ENCODE measurements around the gene IDS. TPM values are rescaled to one million over a fixed set of nuclear protein-coding genes. Genes with fewer than 3 reads are reported as not detected.
"Not testable (repeated sequence)": the region's sequence is repeated elsewhere in the genome, so short reads cannot be mapped to it uniquely, and the experiment has no call there.

The IDS gene
- polyA plus RNA-seq (2012; ENCODE audit: insufficient read length, low read depth): 18.3 TPM

DNA sequence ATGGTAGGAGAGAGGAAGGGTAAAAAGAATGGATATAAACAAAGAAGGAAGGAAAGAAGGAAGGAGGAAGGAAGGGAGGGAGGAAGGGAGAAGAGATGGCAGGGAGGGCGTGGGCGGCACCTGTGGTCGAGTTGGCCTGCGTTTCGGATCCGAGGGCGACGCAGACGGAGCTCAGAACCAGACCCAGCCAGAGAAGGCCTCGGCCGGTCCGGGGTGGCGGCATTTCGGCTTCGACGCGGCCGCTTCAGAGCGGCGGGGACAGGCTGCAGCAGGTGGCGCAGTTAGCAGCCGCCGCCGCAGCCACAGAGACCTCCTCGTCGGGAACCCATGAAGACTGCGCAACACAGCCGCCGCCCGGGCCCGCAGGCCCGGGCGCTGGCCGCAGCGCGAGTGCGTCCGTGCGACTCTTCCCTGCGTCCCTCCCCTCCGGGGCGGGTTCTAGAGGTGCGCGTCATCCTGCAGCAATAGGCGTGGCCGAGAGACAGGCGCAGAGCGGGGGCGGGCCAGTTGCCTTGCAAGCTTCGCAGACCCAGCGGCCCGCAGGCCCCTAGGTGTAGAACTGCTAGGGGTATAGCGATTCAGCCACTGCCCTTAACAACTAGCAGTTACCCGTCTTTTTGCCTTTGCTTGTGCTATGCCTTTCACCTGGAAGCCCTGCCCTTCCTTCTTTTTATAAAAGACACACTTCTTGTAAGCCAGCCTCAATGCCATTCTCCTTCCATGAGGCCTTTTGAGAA is at the start of gene IDS:
TSS of gene IDS (minus strand) at position 392 of the 737 bp plus-strand sequence. CDS start at position 223, 169 bp downstream.
- TF ChIP-seq, protein P1, sequence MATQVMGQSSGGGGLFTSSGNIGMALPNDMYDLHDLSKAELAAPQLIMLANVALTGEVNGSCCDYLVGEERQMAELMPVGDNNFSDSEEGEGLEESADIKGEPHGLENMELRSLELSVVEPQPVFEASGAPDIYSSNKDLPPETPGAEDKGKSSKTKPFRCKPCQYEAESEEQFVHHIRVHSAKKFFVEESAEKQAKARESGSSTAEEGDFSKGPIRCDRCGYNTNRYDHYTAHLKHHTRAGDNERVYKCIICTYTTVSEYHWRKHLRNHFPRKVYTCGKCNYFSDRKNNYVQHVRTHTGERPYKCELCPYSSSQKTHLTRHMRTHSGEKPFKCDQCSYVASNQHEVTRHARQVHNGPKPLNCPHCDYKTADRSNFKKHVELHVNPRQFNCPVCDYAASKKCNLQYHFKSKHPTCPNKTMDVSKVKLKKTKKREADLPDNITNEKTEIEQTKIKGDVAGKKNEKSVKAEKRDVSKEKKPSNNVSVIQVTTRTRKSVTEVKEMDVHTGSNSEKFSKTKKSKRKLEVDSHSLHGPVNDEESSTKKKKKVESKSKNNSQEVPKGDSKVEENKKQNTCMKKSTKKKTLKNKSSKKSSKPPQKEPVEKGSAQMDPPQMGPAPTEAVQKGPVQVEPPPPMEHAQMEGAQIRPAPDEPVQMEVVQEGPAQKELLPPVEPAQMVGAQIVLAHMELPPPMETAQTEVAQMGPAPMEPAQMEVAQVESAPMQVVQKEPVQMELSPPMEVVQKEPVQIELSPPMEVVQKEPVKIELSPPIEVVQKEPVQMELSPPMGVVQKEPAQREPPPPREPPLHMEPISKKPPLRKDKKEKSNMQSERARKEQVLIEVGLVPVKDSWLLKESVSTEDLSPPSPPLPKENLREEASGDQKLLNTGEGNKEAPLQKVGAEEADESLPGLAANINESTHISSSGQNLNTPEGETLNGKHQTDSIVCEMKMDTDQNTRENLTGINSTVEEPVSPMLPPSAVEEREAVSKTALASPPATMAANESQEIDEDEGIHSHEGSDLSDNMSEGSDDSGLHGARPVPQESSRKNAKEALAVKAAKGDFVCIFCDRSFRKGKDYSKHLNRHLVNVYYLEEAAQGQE (IDR thresholded peaks at IDR 0.05; ENCODE audit: insufficient read depth in 1 of 2, low read depth in 2 of 2, low read length in 2 of 2): no peak
- TF ChIP-seq POLR2AphosphoS5 (IDR thresholded peaks at IDR 0.05; ENCODE audit: low read depth, low read length) (peak; percentile 72), FOXP2 (optimal IDR thresholded peaks at IDR 0.05; ENCODE audit: borderline replicate concordance, extremely low read depth, extremely low read length, insufficient read depth) (peak; percentile 60)

DNA sequence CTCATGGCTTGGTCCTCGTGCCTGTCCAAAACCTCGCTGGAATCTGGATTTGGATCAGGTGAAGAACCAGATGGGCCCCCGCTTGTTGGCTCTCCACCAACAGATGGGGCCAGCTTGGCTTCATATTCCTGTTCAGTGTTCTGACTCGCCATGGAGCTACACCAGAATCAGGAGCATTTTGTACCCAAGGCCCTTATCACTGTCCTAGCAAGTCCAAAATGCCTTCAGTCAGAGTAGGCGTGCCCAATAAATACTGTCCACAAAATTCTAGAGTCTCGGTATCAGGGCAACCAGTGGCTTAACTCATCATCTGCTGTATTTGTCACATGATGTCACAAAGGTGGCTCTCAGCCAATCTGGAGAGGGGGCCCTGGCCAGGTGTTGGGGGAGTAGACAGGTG is 44.6 kb upstream of the IDS start, which contains the start of gene HSFX3:
TSS of gene HSFX3 (minus strand) at position 224 of the 400 bp plus-strand sequence. CDS start at position 152, 72 bp downstream.
- not testable (repeated sequence) for TF ChIP-seq SIN3A (IDR thresholded peaks at IDR 0.05; ENCODE audit: borderline replicate concordance, insufficient read depth, low read length); FOXP2 (optimal IDR thresholded peaks at IDR 0.05; ENCODE audit: borderline replicate concordance, extremely low read depth, extremely low read length, insufficient read depth); TAF1 (IDR thresholded peaks at IDR 0.05; ENCODE audit: borderline replicate concordance, insufficient read depth, low read length)

DNA sequence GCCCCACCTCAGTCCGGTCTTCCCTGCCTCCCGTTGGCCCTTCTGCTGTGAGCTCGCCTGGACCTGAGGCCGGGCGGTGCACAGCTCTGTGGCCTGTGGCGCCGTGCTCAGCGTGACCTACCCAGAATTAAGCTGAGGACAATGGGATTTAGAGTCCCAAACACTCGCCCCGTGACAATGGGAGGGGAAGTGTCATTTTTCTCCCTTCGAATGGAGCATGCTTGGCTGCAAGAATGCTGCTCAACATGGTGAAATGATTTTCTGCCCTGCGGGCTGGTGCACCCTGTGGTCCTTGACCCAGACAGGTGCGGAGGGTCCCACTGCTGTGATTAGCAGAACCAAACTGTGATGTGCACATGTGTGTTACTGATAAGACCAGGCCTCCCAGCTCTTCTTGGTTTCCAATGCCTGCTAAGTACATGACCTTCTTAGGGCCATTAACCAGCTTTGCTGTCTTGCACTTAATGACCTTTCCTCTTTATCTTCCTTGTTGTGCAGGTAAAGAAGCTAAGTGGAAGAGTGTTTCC is 36.5 kb upstream of the IDS start:
- TF ChIP-seq, protein P1 (IDR thresholded peaks at IDR 0.05; ENCODE audit: insufficient read depth in 1 of 2, low read depth in 2 of 2, low read length in 2 of 2): no peak
- TF ChIP-seq SIN3A (IDR thresholded peaks at IDR 0.05; ENCODE audit: borderline replicate concordance, insufficient read depth, low read length) (no peak), FOXP2 (optimal IDR thresholded peaks at IDR 0.05; ENCODE audit: borderline replicate concordance, extremely low read depth, extremely low read length, insufficient read depth) (no peak), TAF1 (IDR thresholded peaks at IDR 0.05; ENCODE audit: borderline replicate concordance, insufficient read depth, low read length) (no peak), POLR2AphosphoS5 (IDR thresholded peaks at IDR 0.05; ENCODE audit: low read depth, low read length) (no peak)

DNA sequence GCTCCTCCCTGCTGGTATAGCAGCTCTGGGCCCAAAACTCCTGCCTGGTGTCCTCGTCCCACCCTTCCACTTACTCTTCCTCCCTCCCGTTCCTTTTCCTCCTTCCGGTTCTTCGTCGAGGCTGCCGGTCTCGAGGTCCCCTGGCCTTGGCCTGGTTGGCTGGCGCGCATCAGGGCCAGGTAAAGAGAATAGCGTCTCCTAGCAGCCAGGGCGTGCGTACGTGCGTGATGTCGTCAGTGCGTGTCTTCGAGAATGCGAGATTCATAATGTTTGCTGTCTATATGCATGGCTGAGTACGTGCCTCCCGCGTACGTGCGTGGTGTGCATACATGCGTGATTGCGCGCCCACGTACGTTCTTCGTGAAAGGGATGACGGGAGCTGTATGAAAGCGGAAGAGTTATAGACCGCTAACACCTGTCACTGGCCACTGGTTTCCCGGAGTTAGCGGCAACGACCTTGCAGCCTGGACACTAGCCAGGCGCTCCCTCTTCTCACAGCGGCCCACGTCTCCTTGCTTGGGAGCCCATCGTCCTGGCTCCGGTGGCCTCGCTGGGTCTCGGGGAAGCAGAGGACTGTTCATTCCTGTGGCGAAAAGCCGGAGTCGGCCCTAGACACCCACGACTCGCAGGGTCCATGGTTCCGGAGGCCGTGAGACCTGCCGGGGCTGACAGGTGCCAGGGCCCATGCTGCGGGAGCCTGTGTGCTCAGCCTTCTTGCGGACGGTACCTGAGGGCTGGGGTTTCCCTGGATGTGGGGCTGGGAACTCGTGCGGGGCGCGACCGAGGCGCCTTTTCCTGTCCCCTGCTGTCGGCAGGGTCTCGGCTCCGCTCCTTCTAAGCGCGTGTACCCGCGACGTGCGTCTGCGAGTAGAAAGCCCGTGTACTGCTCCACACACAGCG is 35.8 kb upstream of the IDS start, which contains the start of gene EOLA1:
TSS of gene EOLA1 (plus strand) at position 392 of the 900 bp plus-strand sequence. CDS start 4,619 bp downstream, outside the sequence.
- TF ChIP-seq FOXP2 (optimal IDR thresholded peaks at IDR 0.05; ENCODE audit: borderline replicate concordance, extremely low read depth, extremely low read length, insufficient read depth) (peak; percentile 88), SIN3A (IDR thresholded peaks at IDR 0.05; ENCODE audit: borderline replicate concordance, insufficient read depth, low read length) (no peak), POLR2AphosphoS5 (IDR thresholded peaks at IDR 0.05; ENCODE audit: low read depth, low read length) (0 out of 2 replicates have a peak, but pooled peaks have one; percentile 36)

- TF ChIP-seq POLR2AphosphoS5 (IDR thresholded peaks at IDR 0.05; ENCODE audit: low read depth, low read length) (no peak), SIN3A (IDR thresholded peaks at IDR 0.05; ENCODE audit: borderline replicate concordance, insufficient read depth, low read length) (no peak), FOXP2 (optimal IDR thresholded peaks at IDR 0.05; ENCODE audit: borderline replicate concordance, extremely low read depth, extremely low read length, insufficient read depth) (no peak), TAF1 (IDR thresholded peaks at IDR 0.05; ENCODE audit: borderline replicate concordance, insufficient read depth, low read length) (no peak)
- TF ChIP-seq, protein P1 (IDR thresholded peaks at IDR 0.05; ENCODE audit: insufficient read depth in 1 of 2, low read depth in 2 of 2, low read length in 2 of 2): no peak
These were observed 35.1 kb upstream of the IDS start for GRCh38 chrX:149540131-149540620.

Data from PFSK-1 (cell line).